Body of pancreas (tissue), 4 donors: ENCODE results near the gene APOH. TPM values are rescaled to one million over a fixed set of nuclear protein-coding genes. Genes with fewer than 3 reads are reported as not detected.
A peak's percentile ranks its signal among the peaks of the same experiment; 100 is the strongest.

ENCODE experiments used
- ATAC-seq: fragments of 150-250 bp; one replicate; pipeline ENCODE4 v1.9.1; 2016
- DNase-seq, 4 donors: peaks; one replicate each; pipeline ENCODE4 v3.0.0-alpha.2; 2019
- H3K27ac ChIP-seq, 4 donors: fragments of 200-600 bp; sonication (generic); 1 replicate in 3 of 4; 2 replicates in 1 of 4; pipeline versions ENCODE4 v1.5.1 to v1.6.1; 2016 to 2019; ENCODE audit warnings: mild to moderate bottlenecking in 1 of 4, mixed read lengths in 1 of 4, moderate library complexity in 1 of 4
- H3K27me3 ChIP-seq, 2 donors: fragments of 200-600 bp; sonication (generic); one replicate each; pipeline ENCODE4 v1.6.0; 2016; ENCODE audit warnings: mild to moderate bottlenecking in 1 of 2
- H3K36me3 ChIP-seq, 2 donors: fragments of 200-600 bp; sonication (generic); replicated peaks in 1 of 2; 2 replicates each; pipeline ENCODE4 v1.5.1; 2016; ENCODE audit warnings: low read depth in 2 of 2; ENCODE audit not compliant: insufficient read depth in 1 of 2
- H3K4me1 ChIP-seq: fragments of 200-600 bp; sonication (generic); one replicate; pipeline ENCODE4 v1.6.0; 2016
- H3K4me3 ChIP-seq, 2 donors: fragments of 200-600 bp; sonication (generic); 1 replicate in 1 of 2; 2 replicates in 1 of 2; pipeline ENCODE4 v1.5.1; 2016 to 2019
- H3K9me3 ChIP-seq, 3 donors: fragments of 200-600 bp; sonication (generic); 1 replicate in 2 of 3; 2 replicates in 1 of 3; pipeline ENCODE4 v1.5.1; 2016
- POLR2A ChIP-seq, 3 donors: fragments of 450-650 bp; IDR thresholded peaks; one replicate each; pipeline ENCODE4 v1.6.1; 2016; ENCODE audit warnings: antibody characterized with exemption in 3 of 3, mild to moderate bottlenecking in 2 of 3
- WGBS, 2 donors: methylation state at CpG; one replicate each; pipeline ENCODE4 v1.1.5; 2017; 5-methylcytosine and 5-hydroxymethylcytosine counted together
- intact Hi-C: fragments of 100-400 bp; cut with DNase I; formaldehyde crosslinking; loops from one replicate; pipeline ENCODE4 v1.15.1; 2023
- total RNA-seq, 2 donors: library from RNA; depleted of rRNA; stranded (reverse); fragments of >200 nt; gene quantifications; one replicate each; pipeline ENCODE4 v1.1.0, GENCODE V29; 2016
- TF ChIP-seq, protein P1 (sequence below), 7 experiments: fragments of 450-650 bp in 4 of 7; fragments of 200-600 bp in 3 of 7; sonication (generic) in 3 of 7; IDR thresholded peaks; one replicate each; pipeline ENCODE4 v1.5.1; 2016 to 2019; ENCODE audit warnings: antibody characterized with exemption in 7 of 7

The APOH gene
- total RNA-seq, 2 donors from 2014 or later, result 5.4 to 22.1 TPM

DNA sequence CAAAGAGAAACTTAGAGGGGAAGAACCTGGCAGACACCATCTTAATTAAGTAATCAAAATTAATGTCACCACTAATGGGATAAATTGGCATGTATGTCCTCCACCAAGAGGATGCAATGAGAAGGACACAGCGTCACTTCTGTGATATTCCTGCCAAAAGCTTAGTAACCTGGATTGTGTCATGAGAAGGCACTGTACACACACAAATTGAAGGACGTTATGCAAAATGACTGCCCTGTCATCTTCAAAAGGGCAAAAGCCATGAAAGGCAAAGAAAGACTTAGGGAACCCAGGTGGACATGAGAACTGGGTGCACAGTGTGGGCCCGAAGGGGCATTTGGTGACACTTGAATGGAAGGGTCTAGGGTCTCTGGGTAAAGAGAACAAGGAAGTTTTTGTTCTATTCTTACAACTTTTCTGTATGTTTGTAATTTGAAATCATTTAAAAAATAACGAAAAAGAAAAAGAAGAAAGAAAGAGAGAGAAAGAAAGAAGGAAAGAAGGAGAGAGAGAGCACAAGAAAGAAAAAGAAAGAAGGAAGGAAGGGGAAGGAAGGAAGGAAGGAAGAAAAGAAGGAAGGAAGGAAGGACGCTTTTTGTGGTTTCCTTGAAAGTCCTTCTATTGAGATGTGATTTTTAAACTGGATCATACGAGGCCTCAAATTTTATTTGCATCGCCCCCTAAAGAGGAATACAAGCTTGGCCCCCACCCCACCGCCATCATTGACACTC lies 4.0 kb upstream of the APOH start:
- DNase-seq (no peak), ATAC-seq (no peak)
- H3K4me3 ChIP-seq, result no peak overlapping the region
- no peaks in the 10 kb centered on the region for H3K27me3 ChIP-seq
- H3K36me3 ChIP-seq, result no peaks in the 10 kb centered on the region
- TF ChIP-seq, protein P1, sequence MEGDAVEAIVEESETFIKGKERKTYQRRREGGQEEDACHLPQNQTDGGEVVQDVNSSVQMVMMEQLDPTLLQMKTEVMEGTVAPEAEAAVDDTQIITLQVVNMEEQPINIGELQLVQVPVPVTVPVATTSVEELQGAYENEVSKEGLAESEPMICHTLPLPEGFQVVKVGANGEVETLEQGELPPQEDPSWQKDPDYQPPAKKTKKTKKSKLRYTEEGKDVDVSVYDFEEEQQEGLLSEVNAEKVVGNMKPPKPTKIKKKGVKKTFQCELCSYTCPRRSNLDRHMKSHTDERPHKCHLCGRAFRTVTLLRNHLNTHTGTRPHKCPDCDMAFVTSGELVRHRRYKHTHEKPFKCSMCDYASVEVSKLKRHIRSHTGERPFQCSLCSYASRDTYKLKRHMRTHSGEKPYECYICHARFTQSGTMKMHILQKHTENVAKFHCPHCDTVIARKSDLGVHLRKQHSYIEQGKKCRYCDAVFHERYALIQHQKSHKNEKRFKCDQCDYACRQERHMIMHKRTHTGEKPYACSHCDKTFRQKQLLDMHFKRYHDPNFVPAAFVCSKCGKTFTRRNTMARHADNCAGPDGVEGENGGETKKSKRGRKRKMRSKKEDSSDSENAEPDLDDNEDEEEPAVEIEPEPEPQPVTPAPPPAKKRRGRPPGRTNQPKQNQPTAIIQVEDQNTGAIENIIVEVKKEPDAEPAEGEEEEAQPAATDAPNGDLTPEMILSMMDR (IDR thresholded peaks at IDR 0.05), result no peak
- no peak overlapping the region for H3K27ac ChIP-seq
- H3K4me1 ChIP-seq, result peaks cover 36% of the 10 kb centered on the region
- intact Hi-C loops, result no loop called here
- 69 to 77% methylated on average over 8 of the region's 8 CpGs for WGBS, 2 donors
- H3K9me3 ChIP-seq, result no peaks in the 10 kb centered on the region

DNA sequence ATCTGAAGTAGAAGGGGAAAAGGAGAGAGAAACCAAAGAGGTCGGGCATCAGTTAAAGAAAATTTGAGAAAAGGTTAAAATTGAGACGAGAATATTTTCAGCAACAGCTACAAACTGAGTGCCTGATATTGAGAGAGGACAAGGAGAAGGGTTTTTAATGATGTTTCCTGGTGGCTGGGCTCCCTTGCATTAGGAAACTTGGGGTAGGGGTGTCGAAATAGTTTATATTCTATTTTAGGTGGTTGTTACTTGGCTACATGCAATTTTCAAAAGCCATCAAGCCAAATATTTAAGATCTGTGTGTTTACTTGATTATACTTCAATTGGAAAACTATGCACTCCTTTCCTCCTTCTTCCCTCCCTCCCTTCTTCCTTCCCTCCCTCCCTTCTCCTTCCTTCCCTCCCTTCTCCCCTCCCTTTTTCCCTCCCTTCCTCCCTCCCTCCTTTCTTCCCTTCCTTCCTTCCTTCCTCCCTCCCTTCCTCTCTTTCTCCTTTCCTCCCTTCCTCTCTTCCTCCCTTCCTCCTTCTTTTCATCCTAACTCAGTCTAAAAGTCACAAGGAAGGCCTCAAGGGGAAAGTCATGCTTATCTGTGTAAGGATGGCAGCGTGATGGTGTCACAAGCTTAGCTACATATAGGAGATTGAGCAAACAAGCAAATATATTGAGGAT lies 1.8 kb upstream of the APOH start:
- H3K9me3 ChIP-seq, result no peaks in the 10 kb centered on the region
- DNase-seq, result no peak
- H3K27me3 ChIP-seq, result no peaks in the 10 kb centered on the region
- H3K27ac ChIP-seq, result no peak overlapping the region
- no peak for ATAC-seq
- H3K36me3 ChIP-seq, result no peaks in the 10 kb centered on the region
- 79 to 94% methylated on average over 4 of the region's 4 CpGs for WGBS, 2 donors
- intact Hi-C loops, result no loop called here
- H3K4me3 ChIP-seq, result no peak overlapping the region
- peaks cover 42% of the 10 kb centered on the region for H3K4me1 ChIP-seq
- no peak for TF ChIP-seq POLR2A (IDR thresholded peaks at IDR 0.05)
- TF ChIP-seq, protein P1 (IDR thresholded peaks at IDR 0.05), result no peak

DNA sequence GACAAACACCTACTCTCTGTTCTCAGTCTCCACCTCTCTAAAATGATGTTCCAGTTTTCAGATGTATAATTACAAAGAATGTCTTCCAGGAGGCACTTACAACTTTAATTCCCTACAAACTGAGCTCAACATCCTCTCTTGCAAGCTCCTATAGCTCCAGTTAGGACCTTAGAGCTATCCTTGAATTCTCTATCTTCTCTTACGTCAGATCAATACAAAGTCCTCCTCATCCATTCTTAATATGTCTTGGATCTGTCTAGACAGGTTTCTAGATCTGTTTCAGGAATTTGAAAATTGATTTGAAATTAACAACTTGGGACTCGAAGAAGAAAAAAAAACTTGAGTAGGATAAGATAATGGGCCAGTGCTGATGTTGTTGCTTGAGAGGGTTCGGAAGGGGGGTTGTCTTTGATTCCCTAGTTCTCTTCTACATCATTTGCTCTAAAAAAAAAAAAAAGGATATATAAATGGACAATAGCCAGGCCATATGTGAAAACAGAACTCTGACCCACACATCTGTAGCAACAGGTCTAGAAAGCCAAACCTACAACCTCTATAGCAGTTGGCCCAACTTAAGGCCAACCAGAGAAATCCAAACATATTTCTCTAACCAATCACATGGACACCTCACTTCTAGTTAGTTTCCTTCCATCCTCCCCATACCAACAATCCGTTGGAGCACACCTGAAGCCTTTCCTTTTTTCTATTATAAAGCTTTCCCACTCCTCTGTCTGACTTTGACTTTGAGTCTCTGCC lies 746 bp upstream of the APOH start:
- intact Hi-C loops, result no loop called here
- no peak for ATAC-seq
- Histone ChIP-seq H3K4me1 (peaks cover 35% of the 10 kb centered on the region), H3K27ac (peak overlapping the region in 2 of 4 donors; percentile 18 to 51), H3K9me3 (no peaks in the 10 kb centered on the region), H3K4me3 (no peak overlapping the region), H3K27me3 (no peaks in the 10 kb centered on the region), H3K36me3 (no peaks in the 10 kb centered on the region)
- WGBS, 2 donors, result 60 to 64% methylated on average over 4 of the region's 4 CpGs
- DNase-seq, result no peak
- TF ChIP-seq, protein P1 (IDR thresholded peaks at IDR 0.05), result no peak
- no peak for TF ChIP-seq POLR2A (IDR thresholded peaks at IDR 0.05)

DNA sequence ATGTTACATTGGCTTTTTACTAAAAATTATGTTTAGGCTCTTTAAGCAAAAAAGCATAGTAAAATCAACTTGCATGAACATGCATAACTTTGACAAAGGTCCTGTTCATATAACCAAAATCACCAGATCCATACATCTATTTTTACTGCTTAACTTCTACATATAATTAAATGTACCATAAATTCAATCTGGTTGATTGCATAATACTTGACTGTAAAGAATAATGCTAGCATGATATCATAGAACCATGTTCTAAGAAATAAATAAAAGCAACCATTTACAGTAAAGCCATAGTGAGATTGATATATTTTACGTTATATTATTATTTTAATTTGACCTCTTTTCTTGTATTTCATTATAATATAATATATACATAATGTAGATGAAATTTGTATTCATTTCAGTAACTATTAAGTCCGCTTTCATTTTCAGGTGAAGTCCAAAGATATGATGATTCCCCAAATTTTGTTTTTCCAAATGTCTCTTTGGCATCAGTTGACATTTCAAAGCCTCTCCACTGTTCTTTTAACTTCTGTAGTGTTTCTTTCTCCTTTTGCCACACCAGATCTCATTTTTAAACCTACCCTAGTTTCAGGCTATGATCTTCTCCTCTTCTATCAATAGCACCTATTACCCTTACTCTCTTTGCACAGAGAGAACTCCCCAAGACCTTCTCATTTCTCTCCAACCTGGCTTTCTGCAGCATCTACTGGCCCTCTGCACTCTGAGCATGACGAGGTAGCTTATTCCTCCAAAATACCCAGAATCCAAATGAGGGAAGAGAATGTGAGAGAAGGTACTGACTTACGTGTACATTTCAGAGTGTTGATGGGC lies 1.8 kb downstream of the APOH start:
- ATAC-seq, result no peak

More for the DNA sequence above, 1.8 kb downstream of the APOH start:
- Histone ChIP-seq H3K27me3 (no peaks in the 10 kb centered on the region), H3K27ac (peak overlapping the region in 1 of 4 donors; percentile 5), H3K4me1 (peaks cover 29% of the 10 kb centered on the region), H3K36me3 (no peaks in the 10 kb centered on the region), H3K4me3 (no peak overlapping the region), H3K9me3 (no peaks in the 10 kb centered on the region)
- WGBS, 2 donors, result 96% methylated on average over 4 of the region's 4 CpGs
- TF ChIP-seq, protein P1 (IDR thresholded peaks at IDR 0.05), result no peak
- TF ChIP-seq POLR2A (IDR thresholded peaks at IDR 0.05), result no peak
- no peak for DNase-seq
- intact Hi-C loops, result no loop called here
